ENCODE data around the gene ACR.

The ACR gene

GRCh38 chr22:50702821-50703725, 34.9 kb upstream of the ACR start:
- no peak for DNase-seq

GRCh38 chr22:50703726-50704509, 34.1 kb upstream of the ACR start:
- no peak for DNase-seq

GRCh38 chr22:50704510-50705218, 33.3 kb upstream of the ACR start:
- no peak for DNase-seq

GRCh38 chr22:50705219-50705691, 32.7 kb upstream of the ACR start:
- DNase-seq = no peak

- DNase-seq = no peak
Measured at GRCh38 chr22:50705851-50706351, 32.1 kb upstream of the ACR start.

GRCh38 chr22:50706481-50707125, 31.4 kb upstream of the ACR start:
- no peak for DNase-seq

GRCh38 chr22:50708474-50708873, 29.5 kb upstream of the ACR start:
- DNase-seq = no peak

GRCh38 chr22:50708996-50709395, 29.0 kb upstream of the ACR start:
- no peak for DNase-seq

- no peak for DNase-seq
Measured at GRCh38 chr22:50710221-50710620, 27.8 kb upstream of the ACR start.

GRCh38 chr22:50710886-50711285, 27.1 kb upstream of the ACR start:
- DNase-seq = no peak

- DNase-seq = no peak
Measured at GRCh38 chr22:50711446-50712340, 26.3 kb upstream of the ACR start.

- no peak for DNase-seq
Measured at GRCh38 chr22:50712341-50713007, 25.5 kb upstream of the ACR start.

- DNase-seq = no peak
Measured at GRCh38 chr22:50713008-50713385, 25.0 kb upstream of the ACR start.

GRCh38 chr22:50713571-50714056, 24.4 kb upstream of the ACR start:
- no peak for DNase-seq

GRCh38 chr22:50714150-50714549, 23.9 kb upstream of the ACR start:
- DNase-seq = no peak

GRCh38 chr22:50714631-50715179, 23.3 kb upstream of the ACR start:
- no peak for DNase-seq

GRCh38 chr22:50715250-50715649, 22.8 kb upstream of the ACR start:
- no peak for DNase-seq

GRCh38 chr22:50715776-50716175, 22.2 kb upstream of the ACR start:
- no peak for DNase-seq

- DNase-seq = no peak
Measured at GRCh38 chr22:50716290-50717024, 21.5 kb upstream of the ACR start.
